Stimulated activated CD8-positive, alpha-beta memory T cell treated with anti-CD3 and anti-CD28 coated beads, Interleukin-7, amount 100 ng/mL, for 1 hour (primary cell): ENCODE data around the gene TMEM259.

Experiments used
- DNase-seq, 2 donors: peaks; one replicate each; pipeline ENCODE4 v3.0.0-alpha.2; 2020; ENCODE audit warnings: low read depth in 2 of 2

Gene TMEM259

DNA sequence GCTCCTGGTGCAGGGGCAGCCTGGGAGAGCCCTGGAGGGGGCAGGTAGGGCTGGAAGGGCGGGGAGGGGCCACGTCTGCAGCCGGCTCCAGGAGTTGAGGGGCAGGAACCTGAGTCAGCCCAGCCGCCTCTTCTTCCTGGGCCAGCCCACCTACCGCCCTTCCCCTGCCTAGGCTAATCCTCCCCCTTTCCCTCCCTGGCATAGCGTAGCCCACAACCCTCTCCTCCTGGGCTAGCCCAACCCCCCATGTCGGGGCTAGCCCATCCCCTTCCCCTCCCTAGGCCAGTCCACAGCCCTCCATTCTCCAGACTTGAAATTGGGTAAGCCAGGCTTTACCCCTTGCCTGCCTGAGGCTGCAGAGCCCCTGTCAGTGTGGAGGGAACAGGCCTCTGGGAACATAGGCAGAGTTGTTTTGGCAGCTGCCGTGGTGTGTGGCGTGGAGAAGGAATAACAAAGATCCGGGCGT, 57.4 kb downstream of the TMEM259 start:
- no peak for DNase-seq

DNA sequence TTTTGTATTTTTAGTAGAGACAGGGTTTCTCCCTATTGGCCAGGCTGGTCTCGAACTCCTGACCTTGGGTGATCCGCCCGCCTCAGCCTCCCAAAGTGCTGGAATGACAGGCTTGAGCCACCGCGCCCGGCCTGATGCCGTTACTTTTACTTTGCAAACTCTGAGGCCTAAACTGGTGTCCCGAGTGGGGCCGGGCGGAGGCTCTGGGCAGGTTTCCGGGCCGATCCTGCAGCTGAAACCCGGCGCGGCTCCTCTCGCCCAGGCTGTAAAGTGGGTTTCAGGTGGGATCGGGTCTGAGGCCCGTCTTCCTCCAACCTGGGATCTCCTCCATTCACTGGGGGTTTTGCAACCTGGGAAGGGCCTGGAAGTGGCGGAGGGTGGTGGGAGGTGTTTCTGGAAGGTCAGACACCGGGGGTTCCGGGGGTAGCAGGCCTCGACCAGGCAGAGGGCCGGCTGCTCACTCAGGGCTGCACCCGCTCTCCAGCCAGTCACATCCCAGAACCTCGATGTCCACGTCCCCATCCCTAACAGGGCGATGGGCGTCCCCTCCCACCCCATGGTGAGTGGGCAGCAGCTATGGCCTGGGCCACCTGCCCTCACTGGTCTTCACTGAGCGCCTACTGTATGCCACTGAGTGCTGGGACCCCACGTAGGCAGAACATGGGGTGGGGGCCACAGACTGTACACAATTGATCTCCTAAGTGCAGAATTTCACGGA, 58.1 kb downstream of the TMEM259 start:
- no peak for DNase-seq

GRCh38 chr19:961866-962620, 58.9 kb downstream of the TMEM259 start:
- DNase-seq, result no peak

DNA sequence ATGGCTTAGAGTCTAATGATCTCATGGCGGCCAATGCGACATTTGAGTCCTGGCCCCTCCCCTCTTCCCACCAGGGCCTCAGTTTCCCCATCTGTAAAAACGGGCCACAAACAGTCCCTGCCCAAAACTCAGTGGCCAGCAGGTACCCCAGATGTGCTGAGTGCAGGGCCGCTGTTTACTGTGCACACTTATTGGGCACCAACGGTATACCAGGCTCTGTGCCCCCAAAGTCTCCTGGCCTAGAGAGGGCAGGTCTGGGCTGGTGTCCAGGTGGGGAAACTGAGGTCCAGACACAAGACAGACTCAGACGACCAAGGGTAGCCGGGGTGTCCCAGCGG, 60.4 kb downstream of the TMEM259 start:
- no peak for DNase-seq

DNA sequence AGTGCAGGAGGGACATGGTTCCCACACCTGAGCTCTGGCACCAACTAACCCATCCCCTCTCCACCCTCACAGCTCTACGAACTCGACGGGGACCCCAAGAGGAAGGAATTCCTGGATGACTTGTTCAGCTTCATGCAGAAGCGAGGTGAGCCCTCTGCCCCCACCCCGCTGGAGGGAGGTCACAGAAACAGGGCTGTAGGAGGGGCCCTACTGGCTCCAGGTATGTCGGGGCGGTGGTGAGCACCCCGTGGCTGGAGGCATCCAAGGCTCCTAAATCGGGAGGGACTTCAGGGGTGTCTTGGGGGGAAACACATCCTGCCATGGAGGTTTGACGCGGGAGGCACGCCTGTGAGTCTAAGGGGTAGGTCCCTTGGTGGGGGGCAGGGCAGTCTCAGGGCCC, 60.9 kb downstream of the TMEM259 start:
- no peak for DNase-seq
